GM23248 (cell line): ENCODE results near the gene TMEM161A. TPM values are rescaled to one million over a fixed set of nuclear protein-coding genes. Genes with fewer than 3 reads are reported as not detected.

Experiments used
- DNase-seq: peaks from one replicate; pipeline ENCODE4 v3.0.0-alpha.2; 2015
- H2AFZ ChIP-seq: fragments of 200-600 bp; sonication (generic); 2 replicates; pipeline ENCODE4 v1.6.1; 2016; ENCODE audit warnings: antibody characterized with exemption
- H3F3A ChIP-seq: fragments of 200-600 bp; sonication (generic); 2 replicates; pipeline ENCODE4 v1.6.1; 2016; ENCODE audit warnings: mild to moderate bottlenecking, antibody characterized with exemption, mixed run types; ENCODE audit not compliant: insufficient read depth
- H3K27ac ChIP-seq: fragments of 200-600 bp; sonication (generic); 2 replicates; pipeline ENCODE4 v1.5.1; 2016; ENCODE audit warnings: mild to moderate bottlenecking
- H3K27me3 ChIP-seq: fragments of 200-600 bp; sonication (generic); replicated peaks from 2 replicates; pipeline ENCODE4 v1.6.1; 2016; ENCODE audit warnings: mild to moderate bottlenecking; ENCODE audit not compliant: insufficient read depth
- H3K36me3 ChIP-seq: fragments of 200-600 bp; sonication (generic); 2 replicates; pipeline ENCODE4 v1.6.1; 2016; ENCODE audit warnings: low read depth, mild to moderate bottlenecking
- H3K4me1 ChIP-seq: fragments of 200-600 bp; sonication (generic); 2 replicates; pipeline ENCODE4 v1.6.1; 2016; ENCODE audit warnings: mild to moderate bottlenecking; ENCODE audit not compliant: insufficient read depth
- H3K4me2 ChIP-seq: fragments of 200-600 bp; sonication (generic); one replicate; pipeline ENCODE4 v1.6.1; 2016; ENCODE audit warnings: mild to moderate bottlenecking; ENCODE audit not compliant: unreplicated experiment
- H3K4me3 ChIP-seq: fragments of 200-600 bp; sonication (generic); 2 replicates; pipeline ENCODE4 v1.5.1; 2016; ENCODE audit warnings: mild to moderate bottlenecking
- H3K79me2 ChIP-seq: fragments of 200-600 bp; sonication (generic); 2 replicates; pipeline ENCODE4 v1.6.1; 2016; ENCODE audit warnings: mild to moderate bottlenecking; ENCODE audit not compliant: insufficient read depth
- H3K9ac ChIP-seq: fragments of 200-600 bp; sonication (generic); 2 replicates; pipeline ENCODE4 v1.6.1; 2016; ENCODE audit warnings: mild to moderate bottlenecking
- H3K9me2 ChIP-seq: fragments of 200-600 bp; sonication (generic); 2 replicates; pipeline ENCODE4 v1.6.1; 2016; ENCODE audit warnings: mixed run types, mild to moderate bottlenecking, moderate library complexity; ENCODE audit not compliant: insufficient read depth
- H3K9me3 ChIP-seq: fragments of 200-600 bp; sonication (generic); one replicate; pipeline ENCODE4 v1.6.1; 2017; ENCODE audit warnings: low read depth
- H4K20me1 ChIP-seq: fragments of 200-600 bp; sonication (generic); 2 replicates; pipeline ENCODE4 v1.6.0; 2016; ENCODE audit not compliant: insufficient read depth
- EZH2 ChIP-seq: fragments of 200-600 bp; sonication (generic); IDR thresholded peaks from 2 replicates; pipeline ENCODE4 v1.6.1; 2018; ENCODE audit warnings: antibody characterized with exemption, mild to moderate bottlenecking; ENCODE audit not compliant: insufficient read depth, poor library complexity, severe bottlenecking
- EZH2phosphoT487 ChIP-seq: fragments of 200-600 bp; sonication (generic); IDR thresholded peaks from 2 replicates; pipeline ENCODE4 v1.6.1; 2018; ENCODE audit warnings: antibody characterized with exemption, moderate library complexity, mild to moderate bottlenecking, low read depth; ENCODE audit not compliant: insufficient read depth
- WGBS, 2 experiments: methylation state at CpG; one replicate each; pipeline ENCODE4 v1.1.6; 2015 to 2017; ENCODE audit warnings: low lambda C conversion rate in 2 of 2, low coverage in 1 of 2; ENCODE audit errors: missing lambda C conversion rate in 2 of 2; 5-methylcytosine and 5-hydroxymethylcytosine counted together
- in situ Hi-C: fragments of 300-500 bp; cut with MboI; formaldehyde crosslinking; loops from 2 replicates; pipeline ENCODE4 v1.15.0; 2020
- polyA plus RNA-seq: library from polyadenylated mRNA; unstranded; fragments of >200 nt; fragmentation: Nextera tagmentation; extraction: Ambion mirVana; gene quantifications from 2 replicates; pipeline ENCODE4 v1.2.1, GENCODE V29; 2016
- total RNA-seq: library from RNA; depleted of rRNA; stranded (reverse); fragments of >200 nt; shearing (Covaris generic); gene quantifications from 2 replicates; pipeline ENCODE4 v1.2.3, GENCODE V29; 2014

TMEM161A gene
- total and polyA plus RNA-seq, 2 experiments from 2014 or later = 29.1 to 33.7 TPM

GRCh38 chr19:19155495-19156219 lies 17.4 kb upstream of the TMEM161A start:
- Histone ChIP-seq H2AFZ (no peak overlapping the region), H3K4me1 (no peaks in the 10 kb centered on the region), H3K9me3 (no peaks in the 10 kb centered on the region), H3K4me3 (no peak overlapping the region), H3K9ac (no peak overlapping the region), H3K27ac (no peak overlapping the region), H3K27me3 (no peaks in the 10 kb centered on the region), H3K9me2 (no peaks in the 10 kb centered on the region), H3K79me2 (no peaks in the 10 kb centered on the region), H3K4me2 (no peak overlapping the region), H3K36me3 (no peaks in the 10 kb centered on the region), H3F3A (no peaks in the 10 kb centered on the region), H4K20me1 (no peaks in the 10 kb centered on the region)
- in situ Hi-C loops = no loop called here
- TF ChIP-seq EZH2phosphoT487 (no peak), EZH2 (no peak)
- DNase-seq = no peak
- 92 to 96% methylated on average over 10 of the region's 10 CpGs for WGBS, 2 experiments

GRCh38 chr19:19154768-19155494 lies 16.7 kb upstream of the TMEM161A start:
- H3K79me2 ChIP-seq = no peaks in the 10 kb centered on the region
- H3K4me2 ChIP-seq = no peak overlapping the region
- DNase-seq = no peak
- H3K4me3 ChIP-seq = no peak overlapping the region
- no peaks in the 10 kb centered on the region for H4K20me1 ChIP-seq
- no peaks in the 10 kb centered on the region for H3K36me3 ChIP-seq
- no peaks in the 10 kb centered on the region for H3K9me3 ChIP-seq
- no peaks in the 10 kb centered on the region for H3K9me2 ChIP-seq
- H3F3A ChIP-seq = no peaks in the 10 kb centered on the region
- no peaks in the 10 kb centered on the region for H3K4me1 ChIP-seq
- TF ChIP-seq EZH2phosphoT487 (no peak), EZH2 (no peak)
- H3K9ac ChIP-seq = no peak overlapping the region
- H2AFZ ChIP-seq = no peak overlapping the region
- in situ Hi-C loops = no loop called here
- H3K27ac ChIP-seq = no peak overlapping the region
- WGBS, 2 experiments = 83 to 94% methylated on average over 6 of the region's 6 CpGs
- no peaks in the 10 kb centered on the region for H3K27me3 ChIP-seq

- Histone ChIP-seq H3K79me2 (no peaks in the 10 kb centered on the region), H3K9me3 (no peaks in the 10 kb centered on the region), H3K9me2 (no peaks in the 10 kb centered on the region), H3K36me3 (no peaks in the 10 kb centered on the region), H3K4me3 (no peak overlapping the region), H3K9ac (no peak overlapping the region), H4K20me1 (no peaks in the 10 kb centered on the region), H3K4me2 (no peak overlapping the region), H3K4me1 (no peaks in the 10 kb centered on the region), H2AFZ (no peak overlapping the region), H3K27me3 (no peaks in the 10 kb centered on the region), H3F3A (no peaks in the 10 kb centered on the region), H3K27ac (no peak overlapping the region)
- 84 to 85% methylated on average over 10 to 13 of the region's 13 CpGs for WGBS, 2 experiments
- TF ChIP-seq EZH2phosphoT487 (no peak), EZH2 (no peak)
- DNase-seq = no peak
- in situ Hi-C loops = no loop called here
Measured at GRCh38 chr19:19152668-19153384, 14.5 kb upstream of the TMEM161A start.

- Histone ChIP-seq H3K27ac (no peak overlapping the region), H3K4me2 (no peak overlapping the region), H3K27me3 (no peaks in the 10 kb centered on the region), H3K9me2 (no peaks in the 10 kb centered on the region), H3K36me3 (no peaks in the 10 kb centered on the region), H3K9ac (no peak overlapping the region), H3K79me2 (no peaks in the 10 kb centered on the region), H3K4me3 (no peak overlapping the region), H2AFZ (no peak overlapping the region), H4K20me1 (no peaks in the 10 kb centered on the region), H3F3A (no peaks in the 10 kb centered on the region), H3K9me3 (no peaks in the 10 kb centered on the region), H3K4me1 (no peaks in the 10 kb centered on the region)
- WGBS, 2 experiments = 73 to 77% methylated on average over 10 to 11 of the region's 11 CpGs
- TF ChIP-seq EZH2phosphoT487 (no peak), EZH2 (no peak)
- DNase-seq = no peak
- in situ Hi-C loops = no loop called here
Measured at GRCh38 chr19:19151418-19151817, 13.1 kb upstream of the TMEM161A start.
